Right hindlimb (tissue), 1 donor: Measurements from ENCODE around the gene TMEM63B.
A peak's percentile ranks its signal among the peaks of the same experiment; 100 is the strongest.
"Not testable (repeated sequence)": the region's sequence is repeated elsewhere in the genome, so short reads cannot be mapped to it uniquely, and the experiment has no call there.

ENCODE experiments used
- DNase-seq: peaks from one replicate; pipeline ENCODE4 v3.0.0-alpha.2; 2018

Gene TMEM63B

GRCh38 chr6:44172731-44173500 is 45.6 kb downstream of the TMEM63B start:
- peak; percentile 87 for DNase-seq

DNA sequence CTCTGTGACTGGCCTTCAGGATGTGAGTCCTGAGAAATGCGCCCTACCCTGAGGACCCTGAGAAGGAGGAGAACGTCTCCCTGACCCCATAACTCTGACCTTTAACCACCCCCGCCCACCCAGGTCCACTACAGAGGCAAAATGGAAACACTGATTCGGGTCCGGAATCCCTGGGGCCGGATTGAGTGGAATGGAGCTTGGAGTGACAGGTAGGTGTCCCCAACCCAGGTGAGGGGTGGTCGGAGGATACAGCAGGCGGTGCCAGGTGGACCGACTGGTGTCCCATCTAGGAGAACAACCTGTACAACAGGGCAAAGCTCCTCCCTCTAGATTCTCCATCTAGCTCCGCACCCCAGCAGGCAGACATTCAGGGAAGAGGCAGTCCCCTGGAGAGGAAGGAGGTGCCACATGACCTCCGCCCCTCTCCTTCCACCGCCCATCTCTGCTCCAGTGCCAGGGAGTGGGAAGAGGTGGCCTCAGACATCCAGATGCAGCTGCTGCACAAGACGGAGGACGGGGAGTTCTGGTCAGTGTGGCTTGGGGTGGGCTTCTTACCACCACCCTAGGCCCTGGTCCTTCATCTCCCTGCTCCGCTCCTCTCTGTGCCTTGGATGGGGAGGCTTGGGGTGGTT is 48.9 kb downstream of the TMEM63B start:
- no peak for DNase-seq

GRCh38 chr6:44176762-44177509 is 49.6 kb downstream of the TMEM63B start:
- no peak for DNase-seq

GRCh38 chr6:44177691-44178423 is 50.5 kb downstream of the TMEM63B start:
- no peak for DNase-seq

GRCh38 chr6:44178424-44179071 is 51.2 kb downstream of the TMEM63B start:
- no peak for DNase-seq

DNA sequence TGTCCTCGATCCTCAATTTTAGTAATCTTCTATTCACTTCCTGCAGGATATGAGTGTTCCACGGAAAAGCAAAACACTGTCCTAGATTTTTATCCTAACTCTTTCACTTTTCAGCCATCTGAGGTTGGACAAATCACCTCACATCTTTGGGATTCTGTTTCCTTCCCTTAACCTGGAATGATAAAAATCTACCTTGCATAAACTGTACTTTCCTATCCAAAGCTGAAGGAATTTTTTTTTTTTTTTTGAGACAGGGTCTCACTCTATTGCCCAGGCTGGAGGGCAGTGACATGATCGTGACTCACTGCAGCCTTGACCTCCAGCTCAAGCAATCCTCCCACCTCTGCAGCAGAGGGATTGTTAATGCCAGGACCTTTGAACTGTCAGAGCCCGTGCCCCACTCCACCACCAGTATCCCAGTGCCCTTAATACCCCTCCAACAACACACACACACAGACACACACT is 51.8 kb downstream of the TMEM63B start:
- DNase-seq: no peak

DNA sequence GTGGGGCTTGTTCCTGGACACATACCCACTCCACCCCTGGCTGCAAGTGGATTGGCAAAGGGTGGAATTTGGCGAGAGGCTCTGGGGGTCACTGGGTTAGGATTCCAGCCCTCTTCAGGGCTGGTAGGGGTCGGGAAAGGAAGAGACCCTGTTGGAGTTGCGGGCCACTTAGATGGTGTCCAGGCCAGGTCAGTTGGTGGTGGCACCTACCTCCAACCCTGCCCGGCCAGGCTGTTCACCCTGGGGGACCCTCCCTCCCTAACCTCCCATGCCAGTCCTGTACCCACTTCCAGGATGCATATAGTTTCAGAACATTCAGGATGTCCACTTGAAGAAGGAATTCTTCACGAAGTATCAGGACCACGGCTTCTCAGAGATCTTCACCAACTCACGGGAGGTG is 52.3 kb downstream of the TMEM63B start:
- DNase-seq: no peak

- DNase-seq: no peak
Measured at GRCh38 chr6:44180406-44180805, 53.1 kb downstream of the TMEM63B start.

DNA sequence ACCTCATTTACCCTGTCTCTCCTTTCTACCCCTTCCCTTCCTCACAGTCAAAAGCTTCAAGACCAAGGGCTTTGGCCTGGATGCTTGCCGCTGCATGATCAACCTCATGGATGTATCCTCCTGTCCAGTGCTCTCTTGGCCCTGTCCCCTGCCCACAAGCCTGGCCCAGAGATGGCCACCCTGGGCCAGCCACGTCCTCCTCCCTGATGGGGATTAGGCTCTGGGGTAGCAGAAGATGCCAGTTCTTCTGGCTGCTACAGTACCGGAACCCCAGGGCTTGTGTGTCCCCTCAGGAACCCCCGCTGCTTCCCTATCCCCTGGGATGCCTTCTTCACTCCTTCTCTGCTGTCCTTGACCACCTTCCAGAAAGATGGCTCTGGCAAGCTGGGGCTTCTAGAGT is 53.5 kb downstream of the TMEM63B start:
- DNase-seq: no peak

GRCh38 chr6:44181784-44182183 is 54.4 kb downstream of the TMEM63B start:
- DNase-seq: not testable (repeated sequence)

DNA sequence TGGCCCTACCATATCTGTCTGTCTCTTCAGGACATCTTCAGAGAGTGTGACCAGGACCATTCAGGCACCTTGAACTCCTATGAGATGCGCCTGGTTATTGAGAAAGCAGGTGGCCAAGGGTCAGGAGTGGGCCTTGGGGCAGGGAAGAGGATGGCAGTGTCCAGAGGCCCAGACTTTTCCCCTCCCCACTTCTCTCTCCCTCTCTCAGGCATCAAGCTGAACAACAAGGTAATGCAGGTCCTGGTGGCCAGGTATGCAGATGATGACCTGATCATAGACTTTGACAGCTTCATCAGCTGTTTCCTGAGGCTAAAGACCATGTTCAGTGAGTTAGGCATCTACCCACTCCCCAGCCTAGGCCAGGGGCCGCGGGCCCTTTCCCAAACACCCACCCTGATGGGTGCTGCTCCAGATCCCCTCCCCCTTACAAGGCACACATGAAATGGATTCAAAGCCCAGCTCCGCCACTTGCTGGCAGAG is 55.6 kb downstream of the TMEM63B start:
- no peak for DNase-seq

GRCh38 chr6:44183783-44184182 is 56.4 kb downstream of the TMEM63B start:
- no peak for DNase-seq

DNA sequence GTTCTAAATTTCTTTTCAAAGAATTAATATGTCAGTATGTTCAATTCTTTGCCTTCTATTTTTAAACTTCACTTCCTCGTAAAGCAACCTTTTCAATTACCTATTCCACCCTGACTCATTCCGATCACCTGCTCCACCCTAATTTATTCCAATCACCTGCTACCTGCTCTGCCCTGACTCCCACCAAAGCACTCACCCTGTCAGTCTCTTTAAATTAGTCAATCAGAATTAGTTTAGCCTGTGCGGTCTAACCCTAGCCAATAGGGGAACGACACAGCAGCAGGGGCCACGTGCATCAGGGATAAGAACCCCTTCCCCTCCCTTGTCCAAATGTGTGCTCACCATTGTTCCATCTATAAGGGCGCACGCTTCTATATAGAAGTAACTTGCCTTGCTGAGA is 58.0 kb downstream of the TMEM63B start:
- not testable (repeated sequence) for DNase-seq

DNA sequence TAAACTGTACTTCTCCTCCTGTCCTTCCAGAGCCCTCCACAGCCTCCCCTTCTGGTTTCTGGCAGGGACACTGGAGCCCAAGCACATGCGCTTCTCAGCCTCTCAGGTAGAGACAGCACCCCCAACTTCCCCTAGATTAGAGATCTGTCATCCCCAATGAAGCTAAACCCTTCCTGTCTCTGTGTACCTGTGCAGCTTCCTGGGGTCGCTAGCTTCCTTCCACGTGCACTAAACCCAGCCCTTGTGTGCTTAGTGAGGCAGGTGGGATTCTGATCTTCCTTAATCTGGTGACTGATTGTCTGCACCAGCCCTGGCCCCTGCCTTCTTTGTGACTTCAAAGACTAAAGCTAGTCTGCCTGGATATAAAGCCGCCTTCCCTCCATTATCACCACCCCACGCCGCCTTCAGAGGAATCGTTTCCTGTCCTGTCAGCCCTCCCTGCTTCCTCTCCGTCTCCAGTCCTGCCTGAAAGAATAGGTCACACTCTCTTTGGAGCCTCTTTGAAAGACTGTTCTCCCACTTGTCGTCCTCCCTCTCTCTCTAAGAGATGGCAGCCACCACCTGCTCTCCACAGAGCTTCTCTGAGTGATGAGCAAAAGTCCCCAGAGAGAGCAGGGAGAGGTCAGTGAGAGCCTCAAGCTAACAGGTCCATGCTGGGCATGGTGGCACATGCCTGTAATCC is 58.7 kb downstream of the TMEM63B start:
- no peak for DNase-seq

- DNase-seq: no peak
Measured at GRCh38 chr6:44186635-44187025, 59.3 kb downstream of the TMEM63B start.

GRCh38 chr6:44188819-44189218 is 61.5 kb downstream of the TMEM63B start:
- no peak for DNase-seq

- DNase-seq: no peak
Measured at GRCh38 chr6:44189257-44189656, 61.9 kb downstream of the TMEM63B start.

DNA sequence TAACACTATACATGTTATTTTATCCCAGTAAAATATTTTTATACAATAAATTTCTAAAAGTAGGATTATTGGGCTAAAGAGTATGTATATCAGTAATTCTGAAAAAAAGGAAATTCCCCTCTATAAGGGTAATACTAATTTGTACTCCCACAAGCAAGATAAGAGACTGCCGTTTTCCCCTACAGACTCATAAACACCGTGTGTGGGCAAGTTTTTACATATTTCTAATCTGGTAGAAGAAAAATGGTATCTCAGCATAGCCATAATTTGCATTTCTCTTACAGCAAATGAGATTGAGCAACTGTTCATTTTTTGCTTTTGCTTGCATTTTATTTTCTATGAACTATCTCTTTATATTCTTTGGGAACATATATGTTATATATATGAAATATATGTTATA is 63.4 kb downstream of the TMEM63B start:
- no peak for DNase-seq

GRCh38 chr6:44192428-44193041 is 65.2 kb downstream of the TMEM63B start:
- DNase-seq: peak; percentile 41

GRCh38 chr6:44193307-44193910 is 66.1 kb downstream of the TMEM63B start:
- no peak for DNase-seq

DNA sequence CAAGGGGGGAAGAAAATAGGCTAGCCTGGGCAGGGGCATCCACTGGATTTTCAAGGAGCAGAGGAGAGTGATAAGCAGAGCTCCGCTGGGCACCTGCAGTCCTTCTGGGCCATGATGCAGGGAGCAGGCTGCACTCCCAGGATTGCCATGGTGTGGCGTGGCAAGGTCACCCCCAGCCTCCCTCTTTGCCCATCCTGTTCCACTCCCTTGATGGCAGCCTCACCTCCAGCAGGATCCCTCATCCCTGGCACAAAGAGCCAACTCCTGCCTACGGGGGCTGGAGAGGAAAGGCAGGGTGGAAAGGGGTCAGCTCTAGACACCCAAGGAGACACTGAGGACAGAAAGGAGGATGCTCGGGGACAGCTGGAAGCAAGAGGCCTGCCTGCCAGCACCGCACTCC is 67.0 kb downstream of the TMEM63B start:
- DNase-seq: no peak
